ENCODE results near the gene OSMR. TPM values are rescaled to one million over a fixed set of nuclear protein-coding genes. Genes with fewer than 3 reads are reported as not detected.

Gene OSMR
- total and polyA plus RNA-seq, 2 experiments from 2014 or later: 1.5 to 2.6 TPM

DNA sequence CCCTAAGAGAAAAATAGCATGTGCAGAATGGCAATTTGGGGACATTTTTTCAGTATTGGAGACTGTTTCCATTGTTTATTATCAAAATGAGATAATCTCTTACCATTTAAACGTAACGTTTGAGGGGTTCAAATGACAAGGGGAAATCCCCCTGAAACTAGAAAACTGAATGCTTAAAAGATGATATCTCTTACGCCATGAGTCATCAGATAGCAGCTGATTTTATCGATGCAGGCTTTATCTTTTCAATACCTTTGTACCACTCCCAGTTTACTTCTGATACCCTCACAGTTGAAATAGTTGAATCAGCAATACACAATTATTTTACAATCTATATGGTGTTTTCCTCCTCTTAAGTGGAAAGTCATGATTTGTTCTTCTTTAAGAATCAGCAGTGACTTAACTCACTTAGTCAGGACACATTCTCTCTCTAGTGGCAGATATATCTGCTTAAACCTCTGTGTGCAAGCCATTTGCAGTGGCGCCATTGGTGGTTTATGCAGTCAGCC lies 29.2 kb downstream of the OSMR start:
- H3K4me3 Mint-ChIP-seq: no peak overlapping the region
- TF ChIP-seq EZH2phosphoT487 (IDR thresholded peaks at IDR 0.05; ENCODE audit: unreplicated experiment): no peak
- no peak for TF ChIP-seq JUNB (IDR thresholded peaks at IDR 0.05; ENCODE audit: unreplicated experiment)
- TF ChIP-seq, protein P1, sequence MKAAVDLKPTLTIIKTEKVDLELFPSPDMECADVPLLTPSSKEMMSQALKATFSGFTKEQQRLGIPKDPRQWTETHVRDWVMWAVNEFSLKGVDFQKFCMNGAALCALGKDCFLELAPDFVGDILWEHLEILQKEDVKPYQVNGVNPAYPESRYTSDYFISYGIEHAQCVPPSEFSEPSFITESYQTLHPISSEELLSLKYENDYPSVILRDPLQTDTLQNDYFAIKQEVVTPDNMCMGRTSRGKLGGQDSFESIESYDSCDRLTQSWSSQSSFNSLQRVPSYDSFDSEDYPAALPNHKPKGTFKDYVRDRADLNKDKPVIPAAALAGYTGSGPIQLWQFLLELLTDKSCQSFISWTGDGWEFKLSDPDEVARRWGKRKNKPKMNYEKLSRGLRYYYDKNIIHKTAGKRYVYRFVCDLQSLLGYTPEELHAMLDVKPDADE (IDR thresholded peaks at IDR 0.05): no peak
- no peak for TF ChIP-seq POLR2AphosphoS5 (IDR thresholded peaks at IDR 0.05; ENCODE audit: low read depth)
- H2AFZ ChIP-seq: no peak overlapping the region
- no peaks in the 10 kb centered on the region for H3K27me3 ChIP-seq (ENCODE audit: insufficient read depth)
- DNase-seq (ENCODE audit: low spot score) (no peak), ATAC-seq (no peak)
- H3K27ac Mint-ChIP-seq: no peak overlapping the region
- no peak overlapping the region for H3K27ac ChIP-seq (ENCODE audit: low read depth)
- H3K4me1 Mint-ChIP-seq: peaks cover 11% of the 10 kb centered on the region
- no peaks in the 10 kb centered on the region for H3K36me3 Mint-ChIP-seq (ENCODE audit: low read depth)
- H3K36me3 ChIP-seq (ENCODE audit: insufficient read depth): no peaks in the 10 kb centered on the region
- H3K27me3 Mint-ChIP-seq (ENCODE audit: insufficient read depth, low read depth, poor library complexity): no peaks in the 10 kb centered on the region
- H3K4me1 ChIP-seq (ENCODE audit: insufficient read depth): peaks cover 12% of the 10 kb centered on the region
- no peaks in the 10 kb centered on the region for H4K20me1 ChIP-seq (replicated peaks; ENCODE audit: insufficient read depth)
- no peak overlapping the region for H3K4me3 ChIP-seq
- no peaks in the 10 kb centered on the region for H3F3A ChIP-seq (replicated peaks; ENCODE audit: low read depth)
- no peaks in the 10 kb centered on the region for H3K79me2 ChIP-seq (replicated peaks; ENCODE audit: insufficient read depth)
- no peak overlapping the region for H3K4me2 ChIP-seq
- no peaks in the 10 kb centered on the region for H3K9me3 Mint-ChIP-seq
- no peaks in the 10 kb centered on the region for H3K9me2 ChIP-seq (ENCODE audit: insufficient read depth)

DNA sequence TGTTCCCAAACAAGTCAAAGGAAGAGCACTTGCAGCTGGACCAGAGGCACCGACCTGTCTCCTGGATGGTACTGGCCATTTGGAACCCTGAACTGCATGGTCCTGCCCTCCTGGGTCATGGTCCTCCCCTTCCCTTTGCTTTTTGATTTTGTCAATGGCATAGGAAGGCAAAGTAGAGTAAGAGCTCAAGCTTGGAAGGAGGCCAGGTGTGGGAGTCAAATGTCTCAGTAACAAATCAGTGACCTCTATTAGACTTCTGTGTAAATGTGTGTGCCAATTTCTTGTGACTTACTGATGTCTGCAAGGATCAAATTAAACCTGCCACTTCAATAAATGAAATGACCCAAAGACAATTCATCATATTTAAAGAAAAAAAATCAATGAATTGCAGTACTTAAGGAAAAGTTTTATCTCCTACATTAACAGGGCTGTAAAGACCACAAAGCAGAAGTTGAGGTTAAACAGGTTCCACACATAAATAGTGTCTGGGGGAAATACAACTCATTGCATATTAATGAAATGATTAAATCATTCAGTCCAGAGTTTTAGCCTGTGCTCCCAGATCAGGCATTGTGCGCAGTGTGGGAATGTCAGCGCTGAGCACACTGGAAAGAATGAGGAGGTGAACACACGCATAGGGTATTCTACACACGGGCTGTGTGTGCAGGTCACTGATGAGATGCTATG lies 32.7 kb downstream of the OSMR start:
- no peaks in the 10 kb centered on the region for H3K36me3 Mint-ChIP-seq (ENCODE audit: low read depth)
- H3K4me3 Mint-ChIP-seq: no peak overlapping the region
- ATAC-seq: no peak
- H3K27ac ChIP-seq (ENCODE audit: low read depth): no peak overlapping the region
- no peaks in the 10 kb centered on the region for H3K9me3 Mint-ChIP-seq
- no peak for DNase-seq (ENCODE audit: low spot score)
- no peaks in the 10 kb centered on the region for H3K4me1 ChIP-seq (ENCODE audit: insufficient read depth)
- H2AFZ ChIP-seq: no peak overlapping the region
- H3K4me1 Mint-ChIP-seq: no peaks in the 10 kb centered on the region; the same call in 1 of the 3 replicates
- H3K79me2 ChIP-seq (replicated peaks; ENCODE audit: insufficient read depth): no peaks in the 10 kb centered on the region
- H3K9me2 ChIP-seq (ENCODE audit: insufficient read depth): no peaks in the 10 kb centered on the region; the same call in none of the 2 replicates
- no peaks in the 10 kb centered on the region for H3K27me3 ChIP-seq (ENCODE audit: insufficient read depth)
- no peak overlapping the region for H3K4me3 ChIP-seq
- H3K4me2 ChIP-seq: no peak overlapping the region
- H3K27me3 Mint-ChIP-seq (ENCODE audit: insufficient read depth, low read depth, poor library complexity): no peaks in the 10 kb centered on the region
- no peaks in the 10 kb centered on the region for H4K20me1 ChIP-seq (replicated peaks; ENCODE audit: insufficient read depth)
- H3K36me3 ChIP-seq (ENCODE audit: insufficient read depth): no peaks in the 10 kb centered on the region
- no peaks in the 10 kb centered on the region for H3F3A ChIP-seq (replicated peaks; ENCODE audit: low read depth)
- H3K27ac Mint-ChIP-seq: no peak overlapping the region
- no peak for TF ChIP-seq EZH2 (IDR thresholded peaks at IDR 0.05; ENCODE audit: low read depth, unreplicated experiment)
- TF ChIP-seq CTCF (conservative IDR thresholded peaks at IDR 0.05; ENCODE audit: low read depth in 2 of 2): no peak
- no peak for TF ChIP-seq EZH2phosphoT487 (IDR thresholded peaks at IDR 0.05; ENCODE audit: unreplicated experiment)
- TF ChIP-seq JUNB (IDR thresholded peaks at IDR 0.05; ENCODE audit: unreplicated experiment): no peak
- TF ChIP-seq NANOG (IDR thresholded peaks at IDR 0.05; ENCODE audit: borderline replicate concordance): no peak
- no peak for TF ChIP-seq REST (IDR thresholded peaks at IDR 0.05; ENCODE audit: unreplicated experiment)
- TF ChIP-seq CREB1 (CRISPR knock-in tag; IDR thresholded peaks at IDR 0.05; ENCODE audit: low read depth): no peak

All from GM23338 (cell line).